GM18520 (cell line): ENCODE measurements around the gene SSTR3.
A peak's percentile ranks its signal among the peaks of the same experiment; 100 is the strongest.

ENCODE experiments used
- ATAC-seq: cut with Tn5 transposase; IDR thresholded peaks from one replicate; pipeline ENCODE4 v1.9.1; 2021; ENCODE audit not compliant: unreplicated experiment

SSTR3 gene

GRCh38 chr22:37169947-37170688 is 42.2 kb downstream of the SSTR3 start:
- ATAC-seq = no peak

GRCh38 chr22:37169406-37169805 is 42.9 kb downstream of the SSTR3 start:
- no peak for ATAC-seq

GRCh38 chr22:37167981-37168647 is 44.2 kb downstream of the SSTR3 start:
- ATAC-seq = no peak

GRCh38 chr22:37167176-37167980 is 44.9 kb downstream of the SSTR3 start:
- ATAC-seq = no peak

DNA sequence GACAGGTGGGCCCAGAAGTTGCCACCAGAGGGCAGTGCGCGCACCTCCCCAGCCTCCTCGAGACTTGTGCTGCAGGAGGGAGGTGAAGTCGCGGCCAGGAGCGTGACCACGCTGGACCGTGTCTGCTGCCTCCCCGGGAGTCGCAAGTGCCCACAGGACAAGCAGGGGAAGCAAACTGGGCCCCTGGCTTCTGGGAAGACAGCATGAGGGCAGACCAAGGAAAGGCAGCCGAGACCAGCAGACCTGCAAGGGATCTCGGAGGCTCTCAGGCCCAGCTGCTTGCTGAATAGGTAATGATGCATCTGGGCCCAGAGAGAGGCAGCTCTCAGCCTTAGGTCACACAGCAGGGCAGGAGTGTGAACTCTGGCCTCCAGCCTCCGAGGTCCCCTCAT is 45.6 kb downstream of the SSTR3 start:
- ATAC-seq = no peak

DNA sequence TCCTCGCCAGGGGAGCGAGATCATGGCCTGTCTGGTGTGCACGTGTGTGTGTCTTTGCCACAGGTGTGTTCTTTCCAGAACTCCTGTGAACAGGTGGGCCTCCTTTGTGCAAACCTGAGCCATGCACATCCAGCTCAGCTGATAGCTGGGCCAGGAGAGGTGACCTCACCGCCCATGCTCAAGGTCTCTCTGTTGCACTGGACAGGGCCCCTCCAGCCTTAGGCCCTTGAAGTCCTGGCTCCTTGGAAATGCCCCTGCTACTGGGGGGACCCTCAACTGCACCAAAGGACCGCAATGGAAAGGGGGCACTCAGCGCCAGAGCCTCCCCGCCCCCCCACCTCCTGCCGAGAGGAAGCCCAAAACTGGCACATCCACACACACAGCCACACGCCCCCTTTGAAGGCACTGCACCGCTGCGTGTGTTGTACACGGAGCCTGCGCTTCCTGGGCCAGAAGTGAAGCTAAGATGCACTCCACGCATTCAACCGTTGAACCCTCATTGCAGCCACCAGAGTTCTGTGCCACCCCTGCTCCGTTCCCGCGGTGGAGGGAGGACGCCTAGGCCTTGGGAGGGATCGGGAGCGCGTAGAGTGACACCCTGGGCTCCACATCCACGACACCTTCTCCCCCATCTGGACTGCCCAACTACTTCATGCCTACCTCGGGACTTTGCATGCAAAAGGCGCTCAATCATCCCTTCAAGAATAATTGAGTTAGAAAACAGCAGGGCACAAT is 46.2 kb downstream of the SSTR3 start:
- ATAC-seq = no peak

DNA sequence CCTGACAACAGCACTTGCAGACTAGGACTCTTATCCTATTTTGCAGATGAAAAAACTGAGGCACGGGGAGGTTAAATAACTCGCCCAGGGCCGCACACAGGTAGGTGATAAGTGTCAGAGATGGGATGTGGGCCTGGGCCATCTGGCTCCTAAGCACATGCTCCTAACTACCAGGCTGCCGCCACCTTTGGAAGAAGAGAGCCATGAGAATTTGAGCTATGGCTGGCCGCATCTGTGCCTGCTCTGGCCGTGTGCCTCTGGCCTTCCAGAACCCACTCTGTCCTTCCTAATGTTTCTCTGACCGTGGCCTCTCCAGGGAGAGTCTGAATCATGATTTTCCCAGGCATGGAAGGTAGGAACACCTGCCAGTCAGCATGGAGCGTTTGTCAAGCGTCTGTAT is 47.2 kb downstream of the SSTR3 start:
- ATAC-seq = no peak

- ATAC-seq = no peak
These were observed 47.8 kb downstream of the SSTR3 start for GRCh38 chr22:37164505-37164887.

DNA sequence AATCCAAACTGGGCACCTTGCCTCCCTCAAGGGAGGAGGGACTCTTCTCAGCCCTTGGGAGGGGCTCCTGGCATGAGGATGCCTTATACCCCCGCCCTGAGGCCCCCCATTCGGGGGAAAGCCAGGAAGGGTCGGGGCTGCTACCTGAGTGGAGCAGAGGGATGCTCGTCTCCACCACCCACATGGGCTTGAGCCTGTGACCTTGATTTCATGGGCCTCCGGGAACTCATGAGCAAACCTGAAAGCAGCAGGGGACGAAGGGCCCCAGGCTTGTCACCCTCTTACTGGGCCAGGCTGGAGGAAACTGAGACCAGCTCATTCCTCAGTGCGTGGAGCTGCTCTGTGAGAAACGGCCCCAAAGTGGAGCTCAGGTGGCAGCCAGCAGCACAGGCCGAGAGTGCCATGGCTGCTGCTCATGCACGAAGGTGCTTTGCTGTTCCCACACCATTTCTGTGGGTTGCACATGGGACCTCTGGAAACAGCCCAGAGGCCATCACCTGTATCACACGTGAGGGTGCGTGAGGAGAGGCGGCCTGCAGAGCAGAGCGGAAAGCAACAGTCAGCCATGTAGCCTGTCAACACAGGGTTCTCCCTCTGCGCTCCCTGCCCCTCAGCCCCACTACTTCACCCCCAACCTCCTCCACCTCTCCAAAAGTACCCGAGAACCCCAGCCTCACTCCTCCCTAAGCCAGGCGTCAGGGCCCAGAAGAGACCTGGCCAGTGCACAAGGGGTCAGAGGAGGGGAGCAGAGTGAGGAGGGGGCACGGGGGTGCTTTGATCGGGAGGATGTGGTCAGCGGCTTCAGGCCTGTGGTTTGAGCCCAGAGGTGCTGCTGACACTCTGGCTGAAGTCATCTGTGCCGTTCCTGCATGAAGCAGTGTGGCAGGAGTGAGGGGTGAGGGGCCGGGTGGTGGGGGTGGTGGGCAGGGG is 48.4 kb downstream of the SSTR3 start:
- ATAC-seq = peak; percentile 28

- no peak for ATAC-seq
These were observed 49.2 kb downstream of the SSTR3 start for GRCh38 chr22:37163096-37163489.

GRCh38 chr22:37162221-37163095 is 49.8 kb downstream of the SSTR3 start:
- ATAC-seq = peak; percentile 38

GRCh38 chr22:37161443-37161842 is 50.8 kb downstream of the SSTR3 start:
- ATAC-seq = no peak

DNA sequence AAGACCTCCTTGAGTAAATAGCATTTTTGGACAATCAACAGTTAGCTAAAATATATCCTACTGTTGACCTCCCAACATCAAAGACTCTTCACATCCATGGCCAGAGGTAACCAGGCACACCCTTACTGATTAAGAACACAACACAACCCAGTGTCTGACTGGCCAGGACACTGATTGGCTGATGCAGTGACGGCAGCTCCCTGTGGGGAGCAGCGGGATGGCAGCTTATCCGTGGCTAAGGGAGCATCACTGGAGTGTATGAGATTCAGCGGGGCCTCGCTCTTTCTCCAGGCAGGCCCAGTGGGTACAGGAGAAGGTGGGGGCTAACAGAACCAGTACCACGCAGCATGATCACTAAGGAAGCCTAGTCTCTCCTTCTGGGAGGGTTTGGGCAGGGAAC is 52.2 kb downstream of the SSTR3 start:
- no peak for ATAC-seq

GRCh38 chr22:37158963-37159290 is 53.4 kb downstream of the SSTR3 start:
- ATAC-seq = no peak

DNA sequence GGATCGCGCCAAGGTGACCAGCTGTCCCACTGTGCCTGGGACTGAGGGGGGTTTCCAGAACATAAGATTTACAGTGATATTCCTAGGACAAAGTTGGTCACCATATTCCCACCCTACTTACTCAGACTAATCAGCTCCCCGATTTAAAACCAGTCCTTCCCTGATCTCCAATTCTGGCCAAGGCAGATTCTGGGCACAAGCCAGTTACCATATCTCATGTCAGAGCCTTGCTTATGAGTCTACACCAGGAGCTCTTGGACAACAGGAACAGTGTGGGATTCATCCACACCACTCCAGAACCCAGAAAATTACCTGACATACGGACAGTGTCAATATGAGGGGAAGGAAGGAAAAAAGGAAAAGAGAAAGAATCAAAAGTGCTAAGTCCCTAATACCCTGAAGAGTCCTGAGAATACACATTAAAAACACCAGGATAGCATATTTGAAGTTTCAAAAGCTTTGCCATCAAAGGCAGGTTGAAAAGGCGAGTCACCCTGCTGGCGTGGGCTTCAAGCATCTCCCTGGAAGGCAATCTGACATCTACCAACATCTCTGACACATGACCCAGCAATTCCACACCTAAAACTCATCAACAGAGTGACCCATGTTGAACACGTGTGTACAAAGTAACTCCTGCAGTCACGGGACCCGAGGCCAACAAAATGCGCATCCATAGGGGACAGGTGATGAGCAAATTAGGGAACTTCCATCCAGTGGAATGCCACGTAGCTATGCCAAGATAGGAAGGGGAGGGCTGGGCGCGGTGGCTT is 54.6 kb downstream of the SSTR3 start:
- ATAC-seq = no peak

DNA sequence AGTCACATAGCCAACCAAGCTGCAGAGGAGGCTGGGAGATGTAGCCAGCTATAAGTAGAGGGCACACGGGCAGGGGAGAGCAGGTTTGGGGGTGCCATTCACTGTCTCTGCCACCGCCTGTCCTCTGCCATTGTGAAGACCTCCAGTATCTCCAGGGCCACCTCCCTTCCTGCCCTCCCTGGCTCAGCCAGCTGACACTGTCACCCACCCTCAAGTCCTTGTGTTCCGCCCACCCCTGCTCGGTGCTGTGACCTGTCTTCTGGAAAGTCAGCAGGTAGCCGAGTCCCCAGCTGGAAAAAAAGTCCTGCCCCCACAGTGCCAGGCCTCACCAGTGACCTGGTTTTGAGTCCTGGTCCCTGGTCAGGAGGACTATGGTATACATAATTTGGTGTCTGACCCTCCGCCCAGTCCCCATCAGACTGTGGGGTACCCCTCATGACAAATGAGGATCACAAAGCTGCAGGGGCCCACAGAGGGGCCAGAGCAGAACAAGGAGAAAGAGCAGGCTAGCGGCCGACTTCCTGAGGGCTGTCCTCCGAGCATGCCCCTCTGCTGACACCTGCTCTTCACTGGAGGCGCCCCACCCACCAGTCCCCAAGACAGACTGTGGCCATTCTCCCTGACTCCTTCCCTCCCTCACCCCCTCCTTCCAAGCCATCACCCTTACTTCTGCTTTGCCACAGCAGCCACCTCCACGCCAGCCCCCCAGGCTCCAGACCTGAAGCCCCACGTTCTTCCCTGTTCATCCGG is 55.4 kb downstream of the SSTR3 start:
- ATAC-seq = no peak

- no peak for ATAC-seq
These were observed 56.3 kb downstream of the SSTR3 start for GRCh38 chr22:37155971-37156370.
